Amniotic stem cell (primary cell): ENCODE results near the gene LRRC4.

Experiments
- DNase-seq: peaks from one replicate; lab custom pipeline; 2025; lab: John Stamatoyannopoulos, UW

Gene LRRC4

DNA sequence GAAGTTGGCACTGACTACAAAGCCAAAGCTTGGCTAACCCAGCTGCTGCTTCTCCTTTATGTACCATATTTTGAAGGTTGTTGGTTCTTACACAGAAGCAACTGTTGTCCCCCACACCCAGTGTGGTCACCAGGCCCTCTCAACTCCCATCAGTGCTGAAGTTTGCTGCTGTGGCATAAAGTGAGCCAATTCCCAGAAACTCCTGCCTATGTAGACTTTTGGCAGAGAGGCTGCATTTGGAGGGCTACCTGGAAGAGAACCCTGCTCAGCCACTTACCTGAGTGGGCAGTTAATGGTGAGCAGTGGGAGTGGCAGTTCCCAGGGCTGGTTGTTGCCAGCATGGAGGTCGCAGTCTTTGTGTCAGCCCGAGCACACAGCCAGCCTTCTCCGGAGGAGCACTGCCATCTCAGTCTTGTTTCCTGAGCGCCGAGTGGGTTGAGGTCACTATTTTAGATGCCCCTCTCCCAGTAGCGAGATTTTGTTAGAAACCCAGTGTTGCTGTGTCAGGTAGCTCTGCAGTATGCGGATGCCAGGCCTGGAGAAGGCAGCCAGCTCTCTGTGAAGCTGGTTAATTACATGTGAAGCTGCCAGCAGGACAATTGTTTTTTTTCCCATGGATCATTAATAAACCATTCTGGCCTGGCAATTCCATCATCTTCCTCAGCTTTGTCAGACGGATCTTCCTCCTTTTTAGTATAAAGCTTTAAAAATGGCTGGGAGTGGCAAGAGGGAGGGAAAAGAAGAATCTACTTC lies 24.5 kb downstream of the LRRC4 start:
- DNase-seq, result no peak

DNA sequence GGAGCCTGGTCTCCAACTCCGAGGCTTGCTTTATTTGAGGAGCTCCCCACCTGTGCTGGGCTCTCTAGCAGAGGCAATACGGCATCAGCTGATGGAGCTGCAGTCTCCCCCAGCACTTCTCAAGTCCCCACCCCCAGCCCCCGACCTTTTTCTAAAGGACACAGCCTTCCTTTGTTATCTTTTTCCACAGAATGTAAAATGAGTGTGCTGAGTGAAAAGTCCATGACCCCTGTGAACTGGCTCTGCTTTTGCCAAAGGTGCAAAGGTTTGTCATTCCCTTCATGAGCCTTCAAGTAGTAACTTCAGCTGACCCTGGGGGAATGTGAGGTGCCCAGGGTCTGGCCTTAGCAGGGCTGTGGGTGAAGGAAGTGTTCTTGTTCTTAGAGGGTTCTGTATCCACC lies 25.5 kb downstream of the LRRC4 start:
- no peak for DNase-seq

DNA sequence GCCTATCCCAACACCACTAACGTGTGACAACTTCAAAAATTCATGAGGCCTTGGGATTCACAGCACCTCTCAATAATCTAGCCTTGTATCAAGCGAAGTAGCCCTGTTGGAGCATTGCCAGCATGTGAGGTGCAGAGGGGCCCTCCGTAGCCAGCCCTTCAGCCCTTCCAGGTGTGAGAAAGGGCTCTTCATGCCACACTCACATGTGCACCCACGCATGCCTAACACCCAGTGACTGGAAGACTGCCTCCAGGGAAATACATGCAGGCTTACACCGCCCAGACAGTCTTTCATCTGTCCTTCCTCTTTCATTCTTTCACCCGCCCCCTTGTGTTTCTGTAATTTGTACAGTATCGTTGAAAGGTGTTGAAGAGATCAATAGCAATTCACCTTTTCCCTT lies 26.1 kb downstream of the LRRC4 start:
- no peak for DNase-seq

DNA sequence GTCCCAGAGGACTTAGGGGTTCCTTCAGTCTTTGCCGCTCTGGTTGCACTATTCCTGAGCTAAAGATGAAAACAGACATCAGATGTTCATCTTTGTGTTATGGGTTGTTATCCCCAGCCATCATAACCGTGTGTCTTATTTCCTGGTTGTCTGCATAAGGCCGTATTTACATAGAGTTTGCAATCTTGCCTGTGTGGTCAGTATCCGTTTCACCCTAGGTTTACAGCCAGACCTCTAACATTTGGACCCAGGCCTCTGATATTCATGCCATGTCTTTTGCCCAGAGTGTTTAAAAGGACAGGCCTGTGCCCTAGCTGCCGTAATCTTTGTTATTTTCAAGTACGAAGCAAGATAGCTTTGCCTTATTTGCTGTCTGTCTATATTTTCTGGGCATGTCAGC lies 26.6 kb downstream of the LRRC4 start:
- DNase-seq, result no peak

DNA sequence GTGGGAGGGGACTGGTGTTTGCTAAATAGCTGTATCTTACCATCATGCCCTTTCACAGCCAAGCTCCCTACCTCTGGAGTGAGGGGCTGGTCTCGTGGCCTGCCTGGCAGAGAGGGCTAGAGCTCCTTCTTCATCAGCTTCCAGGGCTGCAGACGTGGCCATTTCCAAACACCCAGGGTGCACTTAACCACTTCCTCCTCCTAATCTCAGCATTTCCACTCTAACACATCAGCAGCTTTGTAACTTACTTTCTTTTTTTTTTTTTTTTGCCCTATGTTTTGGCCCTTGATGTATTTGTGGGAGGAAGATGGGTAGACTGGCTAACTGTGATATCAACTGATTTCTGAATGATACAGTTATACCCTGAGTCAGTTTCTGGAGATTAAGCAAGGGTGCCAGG lies 27.4 kb downstream of the LRRC4 start:
- DNase-seq, result no peak

DNA sequence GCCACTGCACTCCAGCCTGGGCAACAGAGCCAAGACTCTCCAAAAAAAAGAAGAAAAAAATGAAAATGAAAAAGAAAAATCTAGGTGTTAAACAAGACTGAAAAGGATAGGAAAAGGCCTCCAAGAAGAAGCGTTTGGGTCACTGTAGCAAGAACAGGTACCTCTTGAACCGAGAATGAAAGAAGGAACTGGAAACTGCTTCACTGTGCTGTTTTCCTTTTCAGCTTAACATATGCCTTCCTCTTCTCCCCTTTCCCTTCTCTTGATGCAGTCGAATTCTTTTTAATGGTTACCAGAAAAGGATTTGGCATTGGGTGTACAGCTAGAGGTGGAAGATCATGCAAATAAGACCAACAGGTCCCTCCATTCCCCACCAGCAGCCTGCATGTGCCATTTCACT lies 28.1 kb downstream of the LRRC4 start:
- no peak for DNase-seq

DNA sequence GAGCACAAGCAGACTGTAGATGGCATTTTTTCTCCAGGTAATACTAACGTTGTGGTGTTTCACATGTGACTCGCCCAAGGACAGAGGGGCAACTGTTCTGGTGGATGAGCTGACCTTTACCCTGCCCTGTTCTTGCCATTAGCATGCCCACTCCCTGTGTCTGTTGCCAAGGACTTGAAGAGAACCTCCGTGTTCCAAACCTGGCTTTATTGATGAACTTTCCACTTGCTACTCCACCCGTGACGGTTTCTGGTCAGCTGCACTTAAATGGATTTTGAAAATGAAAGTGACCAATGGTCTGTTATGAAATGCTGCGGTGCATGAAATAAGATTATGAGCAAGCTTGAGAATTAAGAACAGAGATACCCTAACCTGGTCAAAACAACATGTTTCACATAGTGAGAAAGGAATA lies 30.4 kb downstream of the LRRC4 start:
- DNase-seq, result no peak

DNA sequence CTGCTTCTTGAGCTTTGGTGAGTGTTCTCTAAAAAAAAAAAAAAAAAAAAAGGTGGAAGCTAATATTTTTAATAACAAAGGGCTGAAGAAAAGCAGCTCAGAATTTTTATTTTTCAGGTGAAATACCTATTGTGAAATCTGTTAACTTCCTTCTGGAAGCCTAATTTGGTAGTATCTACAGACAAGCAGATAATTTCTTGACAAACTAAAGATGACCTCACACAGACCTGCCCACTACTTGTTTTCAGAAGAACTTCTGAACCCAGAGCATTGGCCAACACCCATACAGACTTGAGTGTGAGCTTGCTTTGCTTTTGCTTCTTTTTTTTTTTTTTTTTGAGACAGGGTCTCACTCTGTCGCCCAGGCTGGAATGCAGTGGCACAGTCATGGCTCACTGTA lies 31.2 kb downstream of the LRRC4 start:
- DNase-seq, result no peak

DNA sequence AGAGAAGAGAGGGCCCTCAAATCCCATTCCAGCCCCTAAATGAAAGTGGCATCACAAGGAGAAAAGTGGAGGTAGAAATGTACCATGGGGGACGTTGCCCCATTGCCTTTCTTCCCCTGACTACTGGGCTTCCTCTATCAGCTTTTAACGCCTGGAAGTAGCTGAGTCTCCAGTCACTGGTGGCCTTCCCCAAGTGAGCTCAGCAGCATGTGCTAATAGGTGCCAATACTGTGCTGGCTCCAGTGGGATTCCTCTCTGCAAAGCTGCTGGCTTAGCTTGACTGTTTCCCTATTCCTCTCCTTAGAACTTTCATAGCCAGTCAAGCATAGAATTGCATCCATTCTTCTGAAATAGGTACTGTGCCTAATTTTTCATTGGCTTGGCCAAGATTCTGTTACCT lies 32.6 kb downstream of the LRRC4 start:
- no peak for DNase-seq

DNA sequence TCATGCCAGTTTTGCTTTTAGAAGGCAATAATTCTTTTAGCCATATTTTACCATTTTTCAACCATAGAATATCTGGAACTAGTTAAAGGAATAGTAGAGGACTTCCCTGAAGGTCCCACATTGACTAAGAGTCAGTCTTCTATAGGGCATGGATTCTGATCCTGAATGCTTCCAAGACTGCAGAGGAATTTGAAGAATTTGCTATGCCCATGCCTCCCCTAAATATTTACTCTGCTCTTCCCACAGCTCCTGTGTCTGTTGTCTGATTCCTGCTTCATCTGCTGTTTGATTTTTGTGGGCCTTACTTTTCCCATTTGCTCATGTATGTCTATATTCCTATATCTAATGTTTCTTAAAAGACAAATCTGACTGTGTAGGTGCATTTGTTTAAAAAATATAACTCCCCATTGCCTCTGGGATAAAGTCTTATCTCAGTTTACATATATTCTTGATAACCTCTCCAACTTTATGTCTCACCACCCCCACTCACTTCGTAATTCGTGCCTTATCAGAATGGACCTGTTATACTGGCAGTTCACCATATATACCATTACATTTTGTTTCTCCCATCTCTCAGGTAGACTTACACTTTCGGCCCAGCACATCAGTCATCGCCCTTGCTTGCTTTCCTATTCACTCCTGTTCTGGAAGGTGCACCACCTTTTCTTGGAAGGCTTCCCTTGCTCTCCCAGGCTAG lies 33.9 kb downstream of the LRRC4 start:
- DNase-seq, result no peak

DNA sequence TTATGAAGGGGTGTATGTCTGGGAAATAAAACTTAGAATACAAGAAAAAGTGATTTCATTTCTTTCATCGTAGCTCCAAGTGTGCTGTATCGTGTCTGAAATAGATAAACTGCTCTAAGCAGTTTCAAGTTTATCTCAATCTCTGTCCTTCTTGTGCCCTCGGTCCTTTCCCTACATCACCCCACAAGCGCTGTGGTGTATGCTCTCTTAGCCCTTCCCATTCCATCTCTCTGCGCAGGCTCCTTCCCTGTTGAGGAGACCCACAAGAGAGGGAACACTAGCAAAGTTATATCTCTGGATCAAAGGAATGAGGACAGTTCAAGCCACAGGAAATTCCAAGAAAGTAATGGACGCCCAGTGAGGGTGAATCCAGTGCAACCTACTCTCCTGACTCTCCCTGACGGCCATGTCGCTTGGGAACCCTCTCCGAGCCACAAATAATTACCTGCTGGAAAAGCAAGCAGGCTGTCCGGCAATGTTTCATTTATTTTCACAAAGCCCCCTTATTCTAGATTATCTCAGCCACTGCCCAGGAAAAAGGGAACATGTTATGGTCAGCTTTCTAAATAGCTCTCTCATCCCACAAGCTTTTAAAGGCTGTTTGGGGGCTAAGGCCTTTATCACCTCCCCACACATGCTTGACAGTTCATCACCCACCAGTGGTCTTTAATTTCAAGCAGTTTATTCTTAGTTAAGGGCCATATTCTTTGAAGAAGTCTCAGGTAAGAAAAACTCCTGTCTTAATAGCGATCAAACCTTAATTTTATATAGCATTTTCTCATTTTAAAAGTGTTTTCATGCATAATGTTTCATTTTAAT lies 34.8 kb downstream of the LRRC4 start:
- DNase-seq, result no peak

DNA sequence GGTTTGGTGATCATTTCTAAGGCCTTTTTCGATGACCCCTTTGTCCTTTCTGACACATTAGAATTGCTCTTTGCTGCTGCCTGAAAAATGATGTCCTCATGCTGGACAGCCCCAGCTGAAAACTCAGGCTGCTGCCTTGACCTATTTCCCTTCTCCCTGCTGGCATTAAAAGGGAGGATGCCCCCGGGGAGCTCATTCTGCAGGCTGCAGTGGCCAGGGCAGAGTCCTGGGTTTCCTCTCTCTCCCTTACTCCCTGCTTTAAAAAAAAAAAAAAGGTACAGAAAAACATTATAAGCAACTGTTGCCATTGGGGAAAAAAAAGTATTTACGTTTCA lies 35.4 kb downstream of the LRRC4 start:
- no peak for DNase-seq

DNA sequence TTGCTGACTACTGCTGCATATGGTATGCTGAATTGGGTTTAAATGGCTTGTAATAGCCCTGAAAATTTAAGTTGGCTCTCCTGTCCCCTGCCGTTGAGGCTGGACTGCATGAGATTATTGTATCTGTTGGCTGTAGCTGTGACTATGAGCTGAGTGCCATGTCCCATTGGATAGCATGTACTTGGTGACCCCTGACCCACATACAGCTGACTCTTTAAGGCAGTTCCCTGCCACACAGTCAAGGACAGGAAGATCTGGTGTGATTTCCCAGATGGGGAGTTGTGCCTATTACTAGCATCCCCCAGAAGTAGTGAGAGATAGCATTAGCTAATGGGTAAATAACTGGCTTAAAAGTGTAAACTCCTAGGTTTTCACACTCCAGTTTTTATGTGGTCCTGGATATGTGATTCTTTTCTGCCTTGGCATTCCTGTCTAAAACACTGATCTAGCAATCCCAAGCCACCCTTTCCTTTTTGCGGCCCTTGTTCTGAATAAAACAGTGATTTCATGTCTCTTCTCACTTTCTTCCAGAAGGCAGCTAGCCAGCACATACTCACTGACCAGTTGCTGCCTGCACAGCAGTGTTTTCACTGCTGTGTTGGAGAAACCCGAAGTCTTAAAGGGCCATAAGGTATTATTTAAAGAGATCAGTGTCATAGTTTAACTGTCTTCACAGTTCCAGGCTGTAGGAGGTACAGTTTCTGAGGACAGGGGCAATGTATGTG lies 35.9 kb downstream of the LRRC4 start:
- DNase-seq, result no peak

DNA sequence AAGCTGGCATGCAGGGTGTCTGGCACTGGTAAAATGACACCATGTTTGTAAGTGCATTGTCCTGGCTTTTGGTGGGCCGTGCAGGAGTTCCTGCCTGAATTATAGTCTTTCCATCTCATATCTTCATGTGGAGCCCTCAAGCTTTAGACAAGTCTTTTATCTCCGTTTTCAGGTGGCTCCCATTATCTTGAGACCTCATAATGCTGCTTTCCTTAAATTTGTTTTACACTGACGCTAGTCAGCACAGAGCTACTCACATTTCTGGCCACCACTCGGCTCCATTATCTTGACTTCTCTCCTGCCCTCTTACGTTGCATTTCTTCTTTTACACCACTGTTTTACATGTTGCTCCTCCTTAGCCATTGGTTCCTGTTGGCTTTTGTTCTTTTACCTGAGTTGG lies 37.2 kb downstream of the LRRC4 start:
- no peak for DNase-seq

DNA sequence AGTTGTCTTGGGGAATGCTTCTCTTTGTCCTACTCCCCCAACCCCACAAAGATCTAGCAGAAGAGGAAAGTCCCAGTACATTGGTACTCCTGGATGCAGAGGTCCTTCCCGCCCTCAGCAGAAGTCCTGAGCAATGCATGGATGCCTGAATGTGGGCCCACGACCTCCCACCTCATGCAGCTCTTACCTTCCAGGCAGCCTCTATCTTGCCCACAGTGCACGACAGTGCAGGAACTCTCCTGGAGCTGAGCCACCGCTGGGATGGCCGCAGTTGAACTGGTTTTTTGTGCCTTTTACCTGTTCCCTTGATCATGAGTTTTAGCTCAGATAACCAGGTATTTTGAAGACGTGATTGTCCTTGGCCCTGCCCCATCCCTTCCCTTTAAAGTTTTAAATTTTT lies 37.9 kb downstream of the LRRC4 start:
- DNase-seq, result no peak

DNA sequence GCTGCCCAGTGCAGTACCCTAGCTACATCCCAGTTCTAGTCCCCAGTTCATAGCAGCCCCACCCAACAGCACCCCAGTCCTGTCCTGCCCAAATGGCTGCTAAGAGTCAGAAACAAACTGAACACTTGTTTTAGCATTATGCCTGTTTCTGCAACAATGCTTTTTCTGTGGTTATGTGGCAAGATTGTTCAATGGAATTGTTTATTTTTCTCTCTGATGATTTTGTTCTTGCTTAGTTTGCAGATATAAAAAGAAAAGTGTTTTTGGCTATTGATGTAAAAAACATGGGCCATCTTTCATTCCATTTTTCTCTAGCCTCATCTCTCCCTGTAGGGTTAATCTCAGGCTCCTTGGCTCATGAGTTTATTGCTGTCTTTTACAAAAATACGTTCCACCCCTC lies 42.5 kb downstream of the LRRC4 start:
- no peak for DNase-seq

DNA sequence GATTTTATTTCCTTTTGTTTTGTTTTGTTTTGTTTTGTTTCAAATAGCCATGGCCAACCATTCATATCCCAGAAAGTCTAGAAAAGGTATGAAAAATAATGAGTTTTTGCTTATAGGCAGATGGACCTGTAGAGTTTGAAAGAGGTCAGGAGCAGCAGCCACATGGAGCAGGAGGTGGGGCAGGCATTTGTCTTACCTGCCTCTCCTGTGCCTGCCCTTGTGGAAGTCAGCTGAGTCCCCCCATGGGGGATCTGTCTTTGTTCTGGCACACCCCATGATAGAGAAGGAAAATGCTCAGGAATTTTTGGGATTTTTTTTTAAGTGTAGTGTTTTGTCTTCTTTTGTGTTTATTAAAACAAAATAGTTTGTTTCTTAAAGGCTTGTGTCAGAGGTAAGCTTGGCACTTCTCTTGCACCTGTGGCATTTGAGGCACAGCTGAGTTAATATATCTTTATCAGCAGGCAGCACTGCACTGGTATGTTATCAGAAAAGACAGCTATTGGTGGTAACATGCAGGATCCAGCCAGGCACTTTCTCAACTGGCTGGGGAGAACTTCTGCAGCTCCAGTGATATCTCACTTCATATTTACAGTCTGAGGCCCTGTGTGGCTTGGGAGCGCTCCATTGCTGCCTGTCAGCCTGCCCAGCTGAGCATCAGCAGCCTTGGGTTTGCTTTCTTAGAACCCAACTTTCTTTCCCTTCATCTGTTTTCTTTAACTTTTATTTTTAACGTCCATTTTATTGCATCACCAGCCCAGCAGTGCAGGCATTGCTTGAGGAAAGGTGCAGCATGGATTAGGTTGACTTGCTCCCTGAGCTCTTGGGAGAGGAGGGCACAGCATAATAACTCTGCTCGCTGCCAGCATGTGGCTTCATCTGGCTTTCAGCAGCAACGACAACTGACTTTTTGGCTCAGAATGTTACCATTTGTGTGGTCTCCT lies 44.4 kb downstream of the LRRC4 start:
- DNase-seq, result no peak

DNA sequence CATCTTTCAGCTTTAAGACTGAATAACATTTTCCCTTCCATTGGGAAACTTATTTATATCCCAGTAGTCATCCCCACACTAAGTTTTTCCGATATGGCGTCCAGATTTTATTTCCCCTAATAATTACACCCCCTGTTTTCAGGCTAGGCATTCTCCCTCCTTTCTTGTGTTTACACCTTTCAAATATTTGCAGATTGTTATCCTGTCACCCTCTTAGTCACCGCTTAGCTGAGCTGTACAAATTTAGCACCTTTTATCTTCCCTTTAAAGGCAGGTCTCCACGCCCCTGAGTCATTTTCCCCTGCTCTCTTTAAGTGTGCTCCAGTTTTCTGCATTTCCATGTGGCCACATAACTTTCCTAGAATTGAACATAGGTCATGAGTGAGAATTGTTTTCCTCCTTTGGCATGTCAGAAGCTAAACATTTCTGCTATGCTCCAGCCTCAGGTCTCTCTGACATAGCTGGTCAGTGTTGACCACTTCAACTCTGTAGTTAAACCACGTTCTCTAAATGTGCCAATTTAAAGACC lies 47.4 kb downstream of the LRRC4 start:
- DNase-seq, result no peak

DNA sequence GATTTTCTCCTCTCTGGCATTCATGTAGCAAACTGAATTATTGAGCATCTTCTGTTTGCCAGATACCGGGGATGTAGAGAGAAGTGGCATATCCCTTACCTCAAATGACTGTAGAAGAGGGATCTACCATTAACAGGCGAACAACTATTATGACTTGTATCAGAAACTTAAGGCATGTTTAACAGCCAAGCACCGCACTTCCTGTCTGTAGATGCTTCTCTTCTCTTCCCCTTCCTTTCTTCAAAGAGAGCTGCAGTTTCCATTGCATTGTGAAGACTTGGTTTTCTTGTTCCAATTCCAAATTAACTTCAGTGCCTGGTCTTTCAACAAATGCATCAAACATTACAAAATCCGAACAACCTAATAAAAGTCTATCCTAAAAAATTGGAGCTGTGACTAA lies 49.3 kb downstream of the LRRC4 start:
- DNase-seq, result no peak

DNA sequence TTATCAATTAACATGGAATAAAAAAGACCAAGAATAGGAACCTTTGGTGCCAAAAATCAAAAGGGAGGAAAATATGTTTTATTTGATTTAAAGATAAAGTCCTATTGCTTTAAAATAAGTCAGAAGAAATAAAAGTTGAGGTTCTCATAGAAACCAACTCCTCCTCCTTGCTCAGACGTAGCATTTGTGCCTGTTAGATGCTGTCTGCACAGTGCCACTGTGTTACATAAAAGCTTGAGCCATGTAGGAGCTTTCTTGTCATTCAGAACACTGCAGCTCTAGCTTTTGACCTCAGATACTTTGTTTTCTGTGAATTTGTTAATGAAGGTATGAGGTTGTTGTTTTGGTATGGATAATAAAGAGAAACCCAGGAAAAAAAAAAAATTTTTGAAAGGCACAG lies 50.3 kb downstream of the LRRC4 start:
- no peak for DNase-seq

DNA sequence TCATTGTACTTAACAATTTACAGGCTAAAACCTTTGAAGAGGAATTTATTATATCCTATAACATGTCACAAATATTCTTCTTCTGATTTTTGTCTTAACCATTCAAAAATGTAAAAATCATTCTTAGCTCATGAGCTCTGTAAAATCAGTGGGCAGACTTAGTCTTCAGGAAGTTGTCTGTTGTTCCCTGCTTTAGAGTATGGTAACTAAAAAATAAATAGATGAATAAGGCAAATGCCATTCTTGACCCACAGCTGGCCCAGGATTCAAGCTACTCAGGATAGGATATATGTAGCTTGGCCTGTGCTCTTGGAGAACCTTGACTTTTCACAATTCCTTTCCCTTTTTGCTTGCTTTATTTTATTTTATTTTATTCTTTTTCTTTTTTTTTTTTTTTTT lies 51.5 kb downstream of the LRRC4 start:
- no peak for DNase-seq
